ENCODE data around the gene FBLIM1.

FBLIM1 gene

GRCh38 chr1:15731735-15732685, 26.6 kb upstream of the FBLIM1 start:
- DNase-seq, result no peak

DNA sequence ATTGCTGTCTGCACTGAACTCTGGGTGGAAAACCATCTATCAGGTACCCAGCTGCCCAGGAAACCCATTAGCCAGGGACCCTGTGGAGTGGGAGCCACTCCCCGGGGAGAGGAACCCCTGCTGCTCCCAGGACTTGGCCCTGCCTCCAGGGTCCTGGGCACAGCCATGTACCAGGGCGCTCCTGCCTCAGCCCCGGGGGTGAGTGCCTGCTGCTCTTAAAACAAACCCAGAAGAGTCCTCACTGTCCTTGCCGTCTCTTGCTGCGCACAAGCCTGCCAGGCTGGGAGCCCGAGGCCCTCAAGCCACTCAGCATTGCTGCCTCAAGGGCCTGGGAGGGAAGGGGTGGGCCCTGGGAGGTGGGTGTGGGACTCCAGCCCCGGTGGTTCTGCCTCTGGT, 25.9 kb upstream of the FBLIM1 start:
- peak; percentile 53 for DNase-seq

DNA sequence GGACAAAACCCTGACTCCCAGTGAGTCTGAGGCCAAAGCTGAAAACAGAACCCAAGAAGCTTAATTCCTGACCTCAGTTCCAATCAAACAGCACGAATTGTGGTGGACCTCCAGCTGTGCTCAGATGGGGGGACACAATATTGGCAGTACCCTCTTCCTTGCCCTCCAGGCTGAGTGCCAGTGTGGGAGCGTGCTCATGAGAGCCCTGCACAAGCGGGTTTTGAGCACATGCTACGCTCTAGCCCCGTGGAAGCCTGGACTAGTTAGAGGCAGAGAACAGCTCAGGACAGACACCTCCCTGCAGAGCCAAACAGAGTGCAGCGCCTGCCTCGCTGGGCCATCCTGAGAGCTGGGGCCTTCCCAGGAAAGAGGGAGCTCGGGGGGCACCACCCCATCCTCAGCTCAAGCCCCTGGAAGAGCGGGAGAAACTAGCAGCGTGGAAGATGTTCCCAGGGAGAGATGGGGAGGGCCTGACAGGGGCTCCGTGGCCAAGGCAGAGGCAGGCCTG, 25.3 kb upstream of the FBLIM1 start:
- no peak for DNase-seq

GRCh38 chr1:15733726-15734226, 24.8 kb upstream of the FBLIM1 start:
- no peak for DNase-seq

DNA sequence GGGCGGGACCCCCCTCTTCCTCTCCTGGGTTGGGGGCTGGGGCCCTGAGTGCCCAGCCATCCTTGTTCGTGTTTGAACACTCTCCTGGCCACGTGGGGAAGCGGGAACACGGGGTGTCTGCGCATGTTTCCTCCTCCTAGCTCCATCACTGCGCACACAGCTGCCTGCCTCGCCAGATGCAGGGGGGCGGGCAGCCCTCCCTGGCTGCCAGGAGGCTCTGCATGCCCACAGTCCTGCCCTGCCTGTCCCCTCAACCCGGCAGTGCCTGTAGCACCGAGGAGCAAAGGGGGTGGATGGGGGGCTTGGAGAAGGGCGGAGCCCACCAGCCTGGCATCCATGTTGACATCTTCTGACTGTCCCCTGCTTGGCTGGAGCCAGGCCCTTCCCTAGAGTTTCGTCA, 24.3 kb upstream of the FBLIM1 start:
- DNase-seq, result no peak

DNA sequence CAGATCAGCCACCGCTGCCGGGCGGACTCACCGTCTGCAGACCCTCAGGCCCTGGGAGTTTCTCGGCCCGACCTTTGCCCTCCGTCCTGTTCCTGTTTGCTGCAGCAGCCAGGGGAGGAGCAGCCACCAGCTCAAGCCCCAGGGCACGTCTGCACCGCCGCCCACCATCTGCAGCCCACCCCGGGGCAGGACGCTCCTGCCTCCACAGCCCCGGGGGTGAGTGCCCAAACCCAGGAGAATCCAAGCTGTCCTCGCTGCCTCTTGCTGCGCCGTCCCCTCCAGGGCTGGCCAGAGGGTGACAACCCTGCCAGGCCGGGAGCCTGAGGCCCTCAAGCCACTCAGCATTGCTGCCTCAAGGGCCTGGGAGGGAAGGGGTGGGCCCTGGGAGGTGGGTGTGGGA, 23.7 kb upstream of the FBLIM1 start:
- DNase-seq, result no peak

DNA sequence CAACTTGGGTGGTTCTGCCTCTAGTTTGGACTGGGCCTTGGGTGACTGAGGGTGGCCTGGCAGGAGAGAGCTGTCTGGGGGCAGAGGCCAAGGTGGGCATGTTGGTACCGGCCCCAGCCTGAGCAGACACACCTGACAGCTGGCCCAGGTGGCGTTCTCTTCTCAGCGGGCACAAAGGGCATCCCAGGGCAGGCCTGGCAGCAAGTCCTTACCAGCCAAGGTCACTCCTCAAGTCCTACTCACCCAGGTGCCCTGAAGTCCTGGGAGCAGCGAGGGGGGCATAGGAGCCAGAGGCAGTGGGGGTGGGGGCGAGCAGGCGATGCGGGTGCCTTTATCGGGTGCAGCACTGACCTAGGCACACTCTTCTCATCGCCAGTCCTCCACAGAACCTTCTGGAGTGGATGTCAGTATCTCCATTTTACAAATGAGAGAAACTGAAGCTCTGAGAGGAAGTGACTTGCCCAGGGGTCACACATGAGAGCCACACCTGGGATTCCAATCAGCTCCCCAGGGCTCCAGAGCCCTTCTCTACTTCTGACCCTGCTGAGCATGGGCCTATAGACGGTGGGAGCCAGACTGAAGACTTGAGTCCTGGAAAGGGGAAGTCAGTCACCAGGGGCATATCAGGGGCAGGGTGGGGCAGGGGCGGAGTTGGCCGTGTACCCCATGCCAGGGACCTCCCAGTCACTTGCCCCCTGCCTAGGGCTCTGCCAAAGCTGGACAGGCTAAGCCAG, 23.1 kb upstream of the FBLIM1 start:
- DNase-seq, result no peak

GRCh38 chr1:15736038-15736891, 22.3 kb upstream of the FBLIM1 start, which contains the start of gene SLC25A34:
Gene SLC25A34, plus strand, starts transcription at chr1:15736258. Its CDS starts 228 bp downstream, at chr1:15736486.
- DNase-seq, result peak; percentile 26

DNA sequence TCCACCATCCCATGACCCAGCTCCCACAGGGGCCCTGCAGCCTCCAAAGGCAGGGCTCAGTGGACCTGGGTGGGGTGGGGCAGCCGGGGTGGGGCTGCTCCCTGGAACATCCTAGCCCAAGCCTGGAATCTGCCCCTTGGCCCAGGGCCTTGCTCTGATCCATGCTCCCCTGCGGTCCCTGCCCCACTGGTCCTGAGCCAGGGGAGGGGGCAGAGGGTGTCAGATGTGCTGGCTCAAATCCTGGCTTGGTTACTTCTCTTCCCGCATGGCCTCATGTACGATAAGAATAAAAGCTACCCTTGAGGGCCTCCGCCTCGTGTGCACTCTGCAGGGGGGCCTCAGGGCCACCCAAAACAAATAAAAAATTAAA, 21.7 kb upstream of the FBLIM1 start:
- no peak for DNase-seq

- no peak for DNase-seq
Measured at GRCh38 chr1:15737324-15738319, 21.0 kb upstream of the FBLIM1 start.

DNA sequence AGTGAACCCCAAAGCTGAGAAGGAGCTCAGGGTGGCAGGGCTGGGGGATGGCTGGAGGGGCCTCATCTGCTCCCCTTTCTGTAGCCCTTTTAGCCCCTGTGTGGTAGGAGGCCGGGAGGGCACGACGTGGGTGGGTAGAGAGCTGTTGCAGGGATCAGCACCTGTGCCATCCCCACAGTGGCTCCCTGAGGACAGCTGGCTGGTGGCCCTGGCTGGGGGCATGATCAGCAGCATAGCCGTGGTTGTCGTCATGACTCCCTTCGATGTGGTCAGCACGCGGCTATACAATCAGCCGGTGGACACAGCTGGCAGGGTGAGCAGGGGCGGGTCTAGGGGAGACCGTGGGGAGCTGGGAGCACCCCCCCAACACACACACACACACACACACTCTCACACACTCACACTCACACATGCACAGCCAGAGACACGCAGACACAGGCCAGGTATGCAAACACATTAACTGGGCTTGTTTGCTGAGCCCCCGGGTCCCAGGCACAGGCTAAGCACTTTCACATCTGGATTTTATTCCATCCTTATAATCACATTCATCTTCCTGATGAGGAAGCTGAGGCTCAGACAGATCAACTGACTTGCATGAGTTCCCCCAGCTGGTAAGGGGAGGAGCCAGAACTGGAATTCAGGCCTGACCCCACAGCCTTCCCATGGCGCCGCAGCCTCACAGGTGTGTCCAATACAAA, 20.0 kb upstream of the FBLIM1 start:
- DNase-seq, result no peak

GRCh38 chr1:15739259-15739658, 19.3 kb upstream of the FBLIM1 start:
- no peak for DNase-seq

DNA sequence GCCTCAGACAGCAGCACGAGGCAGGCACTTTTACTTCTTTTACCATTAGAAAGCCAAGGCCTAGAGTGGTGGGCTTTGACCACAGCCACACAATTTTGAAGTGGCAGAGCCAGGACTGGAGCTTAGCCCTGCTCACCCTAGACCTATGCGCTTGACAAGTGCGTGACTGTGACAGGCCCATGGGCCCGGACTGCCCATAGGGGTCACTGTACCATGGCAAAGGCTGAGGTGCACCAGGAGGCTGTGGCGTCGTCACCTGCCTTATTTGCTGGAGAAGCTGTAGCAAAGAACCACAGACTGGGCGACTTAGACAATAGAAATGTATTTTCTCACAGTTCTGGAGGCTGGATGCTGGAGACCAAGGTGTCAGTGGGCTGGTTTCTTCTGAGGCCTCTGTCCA, 18.9 kb upstream of the FBLIM1 start:
- DNase-seq, result no peak

GRCh38 chr1:15740924-15741850, 17.4 kb upstream of the FBLIM1 start:
- DNase-seq, result peak; percentile 87

- no peak for DNase-seq
Measured at GRCh38 chr1:15742339-15742801, 16.2 kb upstream of the FBLIM1 start, which contains the start of gene TMEM82. Gene TMEM82, plus strand, starts transcription at chr1:15742499. Its CDS starts 61 bp downstream, at chr1:15742560.

DNA sequence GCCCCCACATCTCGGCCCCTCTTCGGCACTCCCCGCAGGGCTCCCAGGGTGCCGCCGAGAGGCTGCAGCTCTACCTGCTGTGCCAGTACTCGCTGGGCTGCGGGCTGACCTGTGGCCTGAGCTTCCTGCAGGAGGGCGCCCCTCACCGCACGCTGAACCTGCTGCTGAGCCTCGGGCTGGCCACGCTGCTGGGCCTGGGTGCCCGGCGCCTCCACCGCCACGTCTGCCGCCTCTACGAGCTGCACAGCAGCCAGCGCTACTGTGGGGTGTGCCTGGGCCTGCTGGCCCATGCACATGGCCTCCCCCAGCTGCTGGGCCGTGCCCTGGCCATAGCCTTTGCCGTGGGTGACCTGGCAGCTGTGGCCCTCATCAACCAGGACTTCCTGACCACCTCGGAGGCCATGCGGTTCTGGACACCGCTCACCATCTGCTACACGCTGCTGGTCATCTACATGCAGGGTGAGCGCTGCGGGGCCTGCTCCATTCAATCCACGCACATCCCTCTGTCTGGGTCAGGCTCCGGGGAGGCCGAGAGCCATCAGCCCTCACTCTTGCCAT, 14.4 kb upstream of the FBLIM1 start:
- no peak for DNase-seq

GRCh38 chr1:15747378-15747777, 11.2 kb upstream of the FBLIM1 start:
- no peak for DNase-seq

GRCh38 chr1:15748264-15748663, 10.3 kb upstream of the FBLIM1 start:
- no peak for DNase-seq
